ENCODE measurements around the gene FFAR4.
"Not testable (repeated sequence)": the region's sequence is repeated elsewhere in the genome, so short reads cannot be mapped to it uniquely, and the experiment has no call there.

The FFAR4 gene
- long read RNA-seq, donor 1, result 0 reads
- long read RNA-seq, donor 2, partial matches to known transcripts, result 0 of 1 reads
- long read RNA-seq, donor 2, other reads (novel, unspliced or antisense), result 0 of 1 reads
- long read RNA-seq, donor 3, result 0 reads
- long read RNA-seq, donor 4, result 0 reads
- long read RNA-seq, donor 5, result 0 reads
- long read RNA-seq, donor 6, result 0 reads
- long read RNA-seq, donor 7, result 0 reads
- long read RNA-seq, donor 8, result 0 reads

GRCh38 chr10:93566435-93567276, at the start of gene FFAR4:
Gene FFAR4, plus strand, starts transcription at chr10:93566665. Its CDS starts 56 bp downstream, at chr10:93566721.
- peak; percentile 68 for DNase-seq

DNA sequence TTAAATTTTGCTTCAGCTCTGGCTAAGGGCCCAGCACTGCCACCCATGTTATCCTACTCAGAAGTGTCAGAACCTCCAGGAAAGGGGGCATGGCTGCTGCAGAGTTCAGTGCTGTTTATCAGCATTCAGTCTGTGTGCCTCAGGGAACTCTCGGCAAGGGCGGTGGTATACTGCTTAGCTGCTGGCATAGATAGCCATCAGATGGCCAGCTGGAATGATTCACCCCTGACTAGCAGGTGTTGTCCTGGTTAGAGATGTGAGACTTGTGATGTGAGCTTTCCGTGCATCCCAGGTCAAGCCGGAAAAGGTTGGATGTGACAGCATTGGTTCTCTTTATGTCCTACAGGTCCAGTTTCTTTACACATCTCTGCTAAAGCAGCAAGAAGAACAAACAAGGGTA, 47.9 kb upstream of the FFAR4 start:
- no peak for DNase-seq

GRCh38 chr10:93535293-93535692, 31.2 kb upstream of the FFAR4 start:
- DNase-seq, result no peak

DNA sequence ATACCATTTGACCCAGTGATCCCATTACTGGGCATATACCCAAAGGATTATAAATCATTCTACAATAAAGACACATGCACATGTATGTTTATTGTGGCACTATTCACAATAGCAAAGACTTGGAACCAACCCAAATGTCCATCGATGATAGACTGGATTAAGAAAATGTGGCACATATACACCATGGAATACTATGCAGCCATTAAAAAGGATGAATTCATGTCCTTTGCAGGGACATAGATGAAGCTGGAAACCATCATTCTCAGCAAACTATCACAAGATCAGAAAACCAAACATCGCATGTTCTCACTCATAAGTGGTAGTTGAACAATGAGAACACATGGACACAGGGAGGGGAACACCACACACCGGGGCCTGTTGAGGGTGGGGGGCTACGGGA, 25.6 kb upstream of the FFAR4 start:
- not testable (repeated sequence) for DNase-seq

GRCh38 chr10:93541402-93542357, 24.8 kb upstream of the FFAR4 start:
- peak; percentile 54 for DNase-seq

GRCh38 chr10:93542358-93542791, 24.1 kb upstream of the FFAR4 start:
- DNase-seq, result peak; percentile 58

- DNase-seq, result not testable (repeated sequence)
Observed at GRCh38 chr10:93546995-93547394, 19.5 kb upstream of the FFAR4 start.

GRCh38 chr10:93547522-93547921, 18.9 kb upstream of the FFAR4 start:
- DNase-seq, result no peak

DNA sequence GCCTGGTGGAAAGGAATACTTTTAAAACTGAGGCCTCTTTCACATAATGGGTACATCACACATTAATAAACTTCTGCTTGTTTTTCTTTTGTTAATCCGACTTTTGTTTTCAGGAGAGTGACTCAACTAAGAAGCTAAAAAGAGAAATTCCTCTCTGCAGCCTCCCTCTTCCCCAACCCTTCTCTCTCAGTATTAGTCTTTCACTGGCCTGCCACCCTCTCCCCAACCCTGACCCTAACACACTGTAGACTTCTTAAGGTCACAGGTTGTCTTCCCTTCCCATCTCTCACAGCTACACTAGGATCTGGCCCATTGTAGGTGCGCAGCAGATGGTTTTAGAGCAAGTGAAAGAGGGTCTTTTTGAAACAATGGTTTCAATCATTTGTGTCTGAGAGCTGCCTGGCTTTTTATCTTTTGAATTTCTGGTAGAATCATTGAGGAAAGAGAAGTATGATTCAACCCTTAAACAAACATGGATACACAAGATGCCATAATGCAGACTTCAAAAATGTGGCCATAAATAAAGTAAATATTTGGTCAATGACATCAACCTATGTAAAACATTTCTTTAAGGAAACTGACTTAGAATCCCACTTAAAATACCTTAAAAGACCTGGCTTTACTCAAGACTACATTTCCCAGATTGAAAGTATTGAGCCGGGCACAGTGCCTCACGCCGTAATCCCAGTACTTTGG, 17.9 kb upstream of the FFAR4 start:
- no peak for DNase-seq

GRCh38 chr10:93550606-93551005, 15.9 kb upstream of the FFAR4 start:
- DNase-seq, result no peak

- DNase-seq, result no peak
Observed at GRCh38 chr10:93552780-93553179, 13.7 kb upstream of the FFAR4 start.

GRCh38 chr10:93553482-93554315, 12.8 kb upstream of the FFAR4 start:
- DNase-seq, result no peak

DNA sequence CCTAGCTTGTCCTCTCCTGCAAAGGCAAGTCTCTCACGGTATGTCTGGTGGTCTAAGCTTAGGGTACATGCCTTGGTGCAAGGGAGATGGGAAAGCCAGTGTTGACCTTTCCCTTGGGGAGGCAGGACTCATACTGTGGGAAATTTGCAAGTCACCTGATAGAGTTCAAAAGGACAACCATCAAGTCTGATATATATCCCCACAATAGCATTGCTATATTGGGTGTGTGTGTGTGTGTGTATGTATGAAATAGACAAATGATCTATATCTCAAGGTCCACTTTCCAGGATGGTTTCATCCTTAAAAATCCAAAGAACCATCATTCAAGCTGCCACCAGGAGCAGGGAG, 12.2 kb upstream of the FFAR4 start:
- DNase-seq, result no peak

DNA sequence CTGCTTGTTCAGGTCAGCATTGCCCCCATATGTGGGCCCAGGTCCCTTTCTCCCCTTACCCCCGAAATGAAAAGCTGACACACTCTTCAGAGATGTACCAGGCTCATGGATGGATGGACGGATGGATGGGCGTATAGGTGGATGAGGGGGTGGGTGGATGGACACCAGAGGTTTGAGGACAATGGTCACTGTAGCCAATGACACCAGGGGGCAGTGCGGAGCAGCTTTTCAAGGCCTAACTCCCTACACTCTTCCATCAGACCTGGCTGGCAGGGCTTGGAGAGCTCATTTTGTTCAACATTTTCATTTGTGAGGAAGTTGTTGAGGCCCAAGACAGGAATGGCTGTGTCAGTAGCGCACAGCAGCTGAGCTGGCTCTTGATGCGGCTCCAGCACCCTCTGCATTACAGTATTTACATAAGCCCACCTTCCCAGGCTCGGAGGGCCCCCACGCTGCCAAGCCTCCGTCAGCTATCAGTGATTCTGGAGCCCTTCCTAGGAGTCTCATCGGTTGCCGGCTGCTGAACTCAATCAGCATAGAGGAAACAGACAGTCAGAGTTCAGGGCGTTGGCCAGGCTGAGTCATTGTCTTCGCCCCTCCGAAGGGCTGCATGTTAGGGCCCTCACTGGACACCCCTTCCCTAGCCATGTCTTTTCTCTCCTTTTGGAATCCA, 11.6 kb upstream of the FFAR4 start:
- DNase-seq, result peak; percentile 26

- no peak for DNase-seq
Observed at GRCh38 chr10:93559490-93559889, 7.0 kb upstream of the FFAR4 start.

- no peak for DNase-seq
Observed at GRCh38 chr10:93560541-93560940, 5.9 kb upstream of the FFAR4 start.

- DNase-seq, result no peak
Observed at GRCh38 chr10:93565446-93565845, 1.0 kb upstream of the FFAR4 start.

DNA sequence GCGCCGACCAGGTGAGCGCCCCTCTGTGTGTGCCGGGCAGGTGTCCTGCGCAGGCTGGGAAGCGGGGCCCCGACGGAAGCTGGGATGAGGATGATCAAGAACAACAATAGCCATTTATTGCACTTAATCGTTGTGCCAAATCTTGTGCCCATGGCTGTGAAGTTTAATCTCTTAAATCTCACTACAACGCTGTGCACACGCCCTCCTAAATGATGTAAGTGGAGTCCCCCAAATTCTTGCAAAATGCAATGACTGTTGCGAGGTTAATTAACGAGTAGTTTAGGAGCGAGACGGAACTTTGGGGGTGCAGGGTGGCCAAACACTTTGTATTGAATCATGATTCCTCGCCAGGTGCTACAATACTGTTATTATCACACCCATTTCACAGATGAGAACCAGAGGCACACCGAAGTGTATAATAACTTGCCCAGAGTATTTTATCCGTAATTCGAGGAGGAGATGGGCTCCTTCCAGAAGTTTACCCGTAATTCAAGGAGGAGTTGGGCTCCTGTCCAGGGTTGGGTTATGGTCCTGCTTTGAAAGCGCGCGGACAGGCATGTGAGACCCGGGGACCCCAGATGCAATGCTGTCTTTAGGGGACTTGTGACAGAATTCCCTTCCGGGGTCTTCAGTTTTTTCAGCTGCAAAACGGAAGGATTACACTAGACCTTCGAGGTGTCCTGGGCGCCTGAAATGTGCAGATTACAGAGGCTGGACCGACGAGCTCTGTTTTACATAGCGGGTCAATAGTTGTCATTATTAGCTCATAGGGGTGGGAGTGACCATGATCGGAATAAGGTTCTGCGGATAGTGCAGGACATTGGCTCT, 1.0 kb downstream of the FFAR4 start:
- peak; percentile 14 for DNase-seq

DNA sequence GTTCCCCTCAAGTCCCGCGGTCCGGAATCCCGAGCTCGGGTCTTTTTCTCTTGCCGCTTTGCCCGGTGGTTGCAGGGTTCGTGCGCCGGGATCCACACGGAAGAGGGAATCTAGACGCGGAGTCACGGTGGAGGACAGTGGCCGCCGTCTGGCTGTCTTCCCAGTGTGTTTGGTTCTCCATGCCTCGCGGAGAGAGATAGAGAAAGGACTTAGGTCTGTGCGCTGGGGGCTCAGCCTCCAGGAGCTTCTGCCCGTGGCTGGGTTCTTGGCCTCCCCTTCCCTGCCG, 1.6 kb downstream of the FFAR4 start:
- peak; percentile 18 for DNase-seq

DNA sequence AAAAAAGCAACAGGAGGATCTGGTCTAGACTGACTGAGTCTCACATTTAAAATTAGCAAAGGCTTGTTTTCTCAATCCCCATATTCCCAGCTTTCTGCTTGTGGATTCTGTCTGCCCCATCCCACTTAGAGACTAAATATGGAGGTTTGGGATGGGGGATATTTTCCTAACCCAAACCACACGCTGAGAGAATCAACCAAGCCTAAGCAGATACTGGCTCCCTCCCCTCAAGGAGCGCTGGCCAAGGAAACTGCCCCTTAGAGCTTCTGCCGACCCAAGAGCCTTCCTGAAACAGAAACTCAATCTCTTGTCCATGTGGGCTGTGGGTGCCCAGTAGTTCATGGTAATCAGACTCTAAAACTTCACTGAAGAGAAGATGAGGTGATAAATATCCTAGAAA, 3.9 kb downstream of the FFAR4 start:
- no peak for DNase-seq

Measured in right kidney (tissue), 9 donors.